Mesendoderm (in vitro differentiated cells): Measurements from ENCODE around the gene SPOCK1.
A peak's percentile ranks its signal among the peaks of the same experiment; 100 is the strongest.
"Not testable (repeated sequence)": the region's sequence is repeated elsewhere in the genome, so short reads cannot be mapped to it uniquely, and the experiment has no call there.

Source experiments
- DNase-seq: peaks from one replicate; pipeline ENCODE4 v3.0.0; 2013
- H2AK5ac ChIP-seq: 2 replicates; pipeline ENCODE4 v1.6.1; 2013; ENCODE audit warnings: low read length, inconsistent platforms
- H2BK120ac ChIP-seq: 2 replicates; pipeline ENCODE4 v1.6.1; 2013; ENCODE audit warnings: low read depth, mild to moderate bottlenecking, low read length, moderate library complexity, mixed read lengths
- H2BK15ac ChIP-seq: replicated peaks from 2 replicates; pipeline ENCODE4 v1.6.1; 2013; ENCODE audit warnings: low read depth, mild to moderate bottlenecking, moderate library complexity
- H2BK5ac ChIP-seq: 2 replicates; pipeline ENCODE4 v1.6.1; 2013; ENCODE audit warnings: low read length, inconsistent platforms
- H3K18ac ChIP-seq: 2 replicates; pipeline ENCODE4 v1.6.1; 2013; ENCODE audit warnings: mild to moderate bottlenecking, low read length, mixed read lengths
- H3K23ac ChIP-seq: one replicate; pipeline ENCODE4 v1.6.1; 2013; ENCODE audit warnings: low read length
- H3K27ac ChIP-seq: 2 replicates; pipeline ENCODE4 v1.5.1; 2013; ENCODE audit warnings: low read depth, mild to moderate bottlenecking, inconsistent platforms, low read length, moderate library complexity
- H3K27me3 ChIP-seq: 2 replicates; pipeline ENCODE4 v1.6.1; 2013; ENCODE audit warnings: low read length, control low read depth, mild to moderate bottlenecking, inconsistent platforms; ENCODE audit not compliant: insufficient read depth, poor library complexity
- H3K36me3 ChIP-seq: 2 replicates; pipeline ENCODE4 v1.6.1; 2013; ENCODE audit warnings: low read length, inconsistent platforms; ENCODE audit not compliant: control insufficient read depth, insufficient read depth
- H3K4ac ChIP-seq: one replicate; pipeline ENCODE4 v1.6.1; 2013; ENCODE audit warnings: low read depth, mild to moderate bottlenecking, low read length, moderate library complexity
- H3K4me1 ChIP-seq: 2 replicates; pipeline ENCODE4 v1.6.1; 2013; ENCODE audit warnings: low read depth, low read length, inconsistent platforms; ENCODE audit not compliant: control insufficient read depth
- H3K4me2 ChIP-seq: 2 replicates; pipeline ENCODE4 v1.6.1; 2013; ENCODE audit warnings: low read length
- H3K4me3 ChIP-seq: 2 replicates; pipeline ENCODE4 v1.5.1; 2013; ENCODE audit warnings: mild to moderate bottlenecking, low read length
- H3K56ac ChIP-seq: one replicate; pipeline ENCODE4 v1.6.1; 2013; ENCODE audit warnings: low read length
- H3K79me1 ChIP-seq: 2 replicates; pipeline ENCODE4 v1.6.1; 2013; ENCODE audit warnings: low read length, inconsistent platforms
- H3K79me2 ChIP-seq: 2 replicates; pipeline ENCODE4 v1.6.1; 2013; ENCODE audit warnings: mild to moderate bottlenecking, low read length; ENCODE audit not compliant: control insufficient read depth, insufficient read depth
- H3K9ac ChIP-seq: 2 replicates; pipeline ENCODE4 v1.6.1; 2013; ENCODE audit warnings: low read length, inconsistent platforms
- H4K5ac ChIP-seq: one replicate; pipeline ENCODE4 v1.6.1; 2013; ENCODE audit warnings: low read length
- H4K8ac ChIP-seq: one replicate; pipeline ENCODE4 v1.6.1; 2013; ENCODE audit warnings: low read depth, mild to moderate bottlenecking, control low read depth, low read length, moderate library complexity
- WGBS: extraction: QIAGEN DNeasy Blood & Tissue Kit; methylation state at CpG from one replicate; pipeline ENCODE4 v1.1.7; 2013; ENCODE audit warnings: low lambda C conversion rate, missing lambda C conversion rate; ENCODE audit not compliant: insufficient coverage; ENCODE audit errors: extremely low coverage; 5-methylcytosine and 5-hydroxymethylcytosine counted together

SPOCK1 gene

GRCh38 chr5:136957428-136957827 lies 541.7 kb downstream of the SPOCK1 start:
- Histone ChIP-seq H2BK5ac (no peak overlapping the region), H2BK15ac (no peak overlapping the region), H4K5ac (no peak overlapping the region), H3K9ac (no peak overlapping the region), H3K79me2 (no peaks in the 10 kb centered on the region), H3K23ac (no peak overlapping the region), H3K79me1 (no peaks in the 10 kb centered on the region), H3K27ac (no peak overlapping the region), H3K4me3 (no peak overlapping the region), H3K36me3 (no peaks in the 10 kb centered on the region), H3K27me3 (no peaks in the 10 kb centered on the region), H4K8ac (no peak overlapping the region), H3K18ac (no peak overlapping the region), H2BK120ac (no peak overlapping the region), H3K56ac (no peak overlapping the region), H3K4me2 (no peak overlapping the region), H2AK5ac (no peak overlapping the region), H3K4ac (no peak overlapping the region), H3K4me1 (no peaks in the 10 kb centered on the region)
- no CpG with 5 or more reads among the region's 2 CpGs for WGBS
- DNase-seq: no peak

- H3K9ac ChIP-seq, DNase-seq, H2BK15ac ChIP-seq, H3K4me1 ChIP-seq, H3K79me1 ChIP-seq, H4K8ac ChIP-seq, H3K4ac ChIP-seq, H3K27me3 ChIP-seq, H2BK120ac ChIP-seq, H2BK5ac ChIP-seq, H3K79me2 ChIP-seq, H3K23ac ChIP-seq, H3K18ac ChIP-seq, H3K4me3 ChIP-seq, H4K5ac ChIP-seq, H3K27ac ChIP-seq, H3K4me2 ChIP-seq, H2AK5ac ChIP-seq, H3K36me3 ChIP-seq: not testable (repeated sequence)
- peak overlapping the region; percentile 34 for H3K56ac ChIP-seq
- WGBS: no CpG with 5 or more reads among the region's 5 CpGs
Observed at GRCh38 chr5:136954142-136954541, 545.0 kb downstream of the SPOCK1 start.

GRCh38 chr5:136953346-136954069 lies 545.6 kb downstream of the SPOCK1 start:
- H3K79me1 ChIP-seq, H3K27me3 ChIP-seq, H2AK5ac ChIP-seq, H3K27ac ChIP-seq, H4K8ac ChIP-seq, H3K79me2 ChIP-seq, H3K9ac ChIP-seq, H2BK5ac ChIP-seq, H3K36me3 ChIP-seq, H2BK120ac ChIP-seq, H3K4ac ChIP-seq, H4K5ac ChIP-seq, H2BK15ac ChIP-seq, H3K4me3 ChIP-seq, H3K18ac ChIP-seq, H3K4me2 ChIP-seq, H3K4me1 ChIP-seq, H3K23ac ChIP-seq: not testable (repeated sequence)
- H3K56ac ChIP-seq: peak overlapping the region; percentile 15
- no CpG with 5 or more reads among the region's 8 CpGs for WGBS
- peak; percentile 78 for DNase-seq

GRCh38 chr5:136927571-136927970 lies 571.6 kb downstream of the SPOCK1 start:
- H3K4ac ChIP-seq: no peak overlapping the region
- no peak overlapping the region for H3K56ac ChIP-seq
- no peak overlapping the region for H4K5ac ChIP-seq
- H2AK5ac ChIP-seq: no peak overlapping the region
- H3K9ac ChIP-seq: no peak overlapping the region
- H3K4me2 ChIP-seq: no peak overlapping the region
- H2BK15ac ChIP-seq: no peak overlapping the region
- no peak overlapping the region for H4K8ac ChIP-seq
- H3K27me3 ChIP-seq: no peaks in the 10 kb centered on the region
- H3K79me2 ChIP-seq: no peaks in the 10 kb centered on the region
- no peak overlapping the region for H3K27ac ChIP-seq
- no peaks in the 10 kb centered on the region for H3K36me3 ChIP-seq
- no peaks in the 10 kb centered on the region for H3K4me1 ChIP-seq
- no peak overlapping the region for H3K23ac ChIP-seq
- DNase-seq: no peak
- H3K79me1 ChIP-seq: no peaks in the 10 kb centered on the region
- no peak overlapping the region for H2BK5ac ChIP-seq
- no peak overlapping the region for H3K4me3 ChIP-seq
- H3K18ac ChIP-seq: no peak overlapping the region
- H2BK120ac ChIP-seq: no peak overlapping the region

GRCh38 chr5:136926073-136926472 lies 573.1 kb downstream of the SPOCK1 start:
- no peak overlapping the region for H3K56ac ChIP-seq
- no peak overlapping the region for H3K18ac ChIP-seq
- no CpG with 5 or more reads among the region's 2 CpGs for WGBS
- DNase-seq: no peak
- H3K27me3 ChIP-seq: no peaks in the 10 kb centered on the region
- H2BK15ac ChIP-seq: no peak overlapping the region
- no peak overlapping the region for H3K4me2 ChIP-seq
- no peak overlapping the region for H3K4me3 ChIP-seq
- no peak overlapping the region for H4K5ac ChIP-seq
- no peaks in the 10 kb centered on the region for H3K79me1 ChIP-seq
- no peak overlapping the region for H3K23ac ChIP-seq
- H2BK120ac ChIP-seq: no peak overlapping the region
- no peak overlapping the region for H3K9ac ChIP-seq
- H2AK5ac ChIP-seq: no peak overlapping the region
- no peak overlapping the region for H3K27ac ChIP-seq
- no peak overlapping the region for H3K4ac ChIP-seq
- no peaks in the 10 kb centered on the region for H3K36me3 ChIP-seq
- no peaks in the 10 kb centered on the region for H3K4me1 ChIP-seq
- no peak overlapping the region for H2BK5ac ChIP-seq
- no peaks in the 10 kb centered on the region for H3K79me2 ChIP-seq
- no peak overlapping the region for H4K8ac ChIP-seq
